Thyroid gland (tissue), 4 donors: ENCODE measurements around the gene DDC.
"Not testable (repeated sequence)": the region's sequence is repeated elsewhere in the genome, so short reads cannot be mapped to it uniquely, and the experiment has no call there.

Source experiments
- CTCF ChIP-seq, 6 experiments: fragments of 200-600 bp in 3 of 6; fragments of 450-650 bp in 3 of 6; sonication (generic) in 3 of 6; IDR thresholded peaks; one replicate each; pipeline ENCODE4 v1.5.1; 2016 to 2019; ENCODE audit warnings: antibody characterized with exemption in 6 of 6, mild to moderate bottlenecking in 2 of 6, inconsistent platforms in 1 of 6, moderate library complexity in 1 of 6
- POLR2A ChIP-seq, 2 donors: fragments of 450-650 bp; IDR thresholded peaks; one replicate each; pipeline ENCODE4 v1.6.1; 2017; ENCODE audit warnings: antibody characterized with exemption in 2 of 2, mild to moderate bottlenecking in 2 of 2, moderate library complexity in 1 of 2

GRCh38 chr7:50578105-50578504 lies 12.9 kb upstream of the DDC start:
- not testable (repeated sequence) for TF ChIP-seq POLR2A, CTCF (IDR thresholded peaks at IDR 0.05)
